ENCODE data around the gene MCM3.
A peak's percentile ranks its signal among the peaks of the same experiment; 100 is the strongest.

The MCM3 gene

DNA sequence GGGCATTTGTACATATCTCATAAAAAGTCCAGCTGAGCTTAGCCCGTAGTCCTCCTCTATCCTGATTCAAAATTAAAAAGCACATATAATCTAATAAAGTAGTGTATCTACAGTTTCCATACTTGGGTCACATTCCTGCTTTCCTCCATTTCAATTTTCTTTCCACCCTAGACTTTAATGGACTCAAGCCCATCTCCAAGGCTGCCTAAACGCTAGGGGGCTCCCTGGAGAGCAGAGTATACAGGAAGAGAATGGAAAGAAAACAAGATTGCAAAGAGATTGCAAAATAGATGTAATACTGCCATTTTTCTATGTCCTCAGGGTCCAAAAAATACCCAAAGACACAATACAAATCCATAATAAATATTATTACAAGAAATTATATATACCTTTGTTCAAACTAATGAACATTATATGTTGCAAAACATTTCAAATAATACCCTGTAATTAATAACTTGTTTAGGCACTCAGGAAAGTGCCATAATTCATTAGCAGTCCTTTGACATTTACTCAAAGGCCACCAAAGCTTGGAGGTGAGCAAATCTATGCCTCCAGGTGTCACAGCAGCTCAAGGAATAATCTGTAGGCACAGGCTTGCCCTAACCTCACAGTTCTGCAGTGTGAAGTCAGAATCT, 2.4 kb upstream of the MCM3 start:
- H3K9me3 Mint-ChIP-seq = no peaks in the 10 kb centered on the region
- no peaks in the 10 kb centered on the region for H3K27me3 Mint-ChIP-seq (ENCODE audit: low read depth)
- H3K4me3 Mint-ChIP-seq = peak overlapping the region; percentile 51
- peaks cover 26% of the 10 kb centered on the region for H3K4me1 Mint-ChIP-seq (ENCODE audit: low read depth)
- H3K27ac Mint-ChIP-seq = peak overlapping the region; percentile 71
- peak; percentile 42 for DNase-seq (ENCODE audit: low spot score)
- peaks cover 19% of the 10 kb centered on the region for H3K36me3 Mint-ChIP-seq (ENCODE audit: low read depth)

DNA sequence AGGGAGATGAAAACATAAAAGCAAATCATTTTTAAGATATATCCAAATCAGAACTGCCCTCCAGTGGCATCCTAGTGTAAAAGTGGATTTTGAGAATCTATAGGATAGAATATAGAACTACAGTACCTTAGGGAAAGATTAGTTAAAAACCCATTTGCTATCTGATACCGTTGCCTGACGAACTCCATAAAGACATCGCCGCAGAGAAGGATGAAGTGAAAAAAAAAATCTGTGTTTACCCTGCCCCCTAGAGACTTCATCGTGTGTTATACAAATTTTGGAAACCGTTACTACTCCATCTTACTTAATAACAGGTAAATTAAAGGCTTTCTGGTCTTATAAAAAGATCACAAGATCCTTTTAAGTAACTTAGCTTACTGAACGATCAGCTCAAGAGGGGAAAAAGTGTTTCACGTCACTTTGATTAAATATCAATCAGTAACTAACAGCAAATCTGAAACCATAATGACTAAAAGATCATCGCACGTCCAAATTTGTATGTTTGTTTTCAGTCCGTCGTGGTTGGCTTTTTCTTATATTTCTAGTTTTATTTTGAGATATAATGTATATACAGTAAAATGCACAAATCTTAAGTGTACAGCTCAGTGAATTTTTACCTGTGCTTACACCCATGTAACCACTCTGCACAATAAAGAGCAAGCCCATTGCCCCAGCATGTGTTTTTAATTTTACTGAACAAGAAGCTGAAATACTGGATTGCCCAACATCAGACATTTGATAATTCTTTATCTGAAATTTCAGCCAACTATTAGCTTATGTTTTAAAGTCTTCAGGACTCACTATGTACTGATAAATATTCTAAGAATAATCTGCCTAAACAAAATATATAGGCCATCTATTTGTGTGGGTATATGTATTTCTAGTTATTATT, 881 bp upstream of the MCM3 start:
- Mint-ChIP-seq H3K27me3 (ENCODE audit: low read depth) (no peaks in the 10 kb centered on the region), H3K4me3 (no peak overlapping the region), H3K36me3 (ENCODE audit: low read depth) (peaks cover 30% of the 10 kb centered on the region), H3K4me1 (ENCODE audit: low read depth) (peaks cover 36% of the 10 kb centered on the region), H3K9me3 (no peaks in the 10 kb centered on the region), H3K27ac (no peak overlapping the region)
- DNase-seq (ENCODE audit: low spot score) = no peak

DNA sequence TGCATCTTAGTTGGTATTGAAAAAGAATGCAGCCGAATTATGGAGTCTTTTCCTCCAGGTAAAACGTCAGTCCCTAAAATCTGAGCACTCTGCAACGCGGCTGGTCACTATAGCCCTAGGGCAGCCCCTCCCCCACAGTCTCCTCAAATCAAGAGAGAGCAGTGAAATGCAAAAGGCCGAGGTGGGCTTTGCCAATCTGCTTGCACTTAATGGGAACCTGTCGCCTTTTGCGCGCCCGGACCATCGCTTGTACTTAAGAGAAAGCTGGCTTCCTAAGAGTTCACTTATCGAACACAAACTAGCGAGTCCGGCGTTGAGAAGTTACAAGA, 447 bp downstream of the MCM3 start:
- peaks cover 40% of the 10 kb centered on the region for H3K36me3 Mint-ChIP-seq (ENCODE audit: low read depth)
- no peak overlapping the region for H3K4me3 Mint-ChIP-seq
- no peaks in the 10 kb centered on the region for H3K9me3 Mint-ChIP-seq
- DNase-seq (ENCODE audit: low spot score) = peak; percentile 45
- peaks cover 40% of the 10 kb centered on the region for H3K4me1 Mint-ChIP-seq (ENCODE audit: low read depth)
- no peaks in the 10 kb centered on the region for H3K27me3 Mint-ChIP-seq (ENCODE audit: low read depth)
- H3K27ac Mint-ChIP-seq = no peak overlapping the region

DNA sequence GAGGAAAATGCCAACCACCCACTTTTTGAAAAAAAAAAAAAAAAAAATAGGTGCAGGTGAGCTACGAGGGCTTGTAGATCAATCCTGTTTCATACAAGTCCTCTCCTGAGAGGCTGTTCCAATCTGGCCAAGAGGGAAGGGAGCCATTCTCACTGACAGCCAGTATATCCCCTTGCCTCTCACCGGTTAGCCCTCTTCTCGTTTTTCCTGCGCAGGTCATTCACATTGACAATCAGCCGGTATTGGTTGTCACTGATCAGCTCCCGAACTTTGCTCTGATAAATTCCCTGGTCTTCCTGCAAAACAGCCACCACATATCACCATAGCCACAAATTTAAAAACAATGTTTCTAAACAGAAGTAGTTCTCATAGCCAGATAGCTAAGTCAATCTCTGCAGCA, 1.4 kb downstream of the MCM3 start:
- no peak overlapping the region for H3K4me3 Mint-ChIP-seq
- peak overlapping the region; percentile 45 for H3K27ac Mint-ChIP-seq

DNA sequence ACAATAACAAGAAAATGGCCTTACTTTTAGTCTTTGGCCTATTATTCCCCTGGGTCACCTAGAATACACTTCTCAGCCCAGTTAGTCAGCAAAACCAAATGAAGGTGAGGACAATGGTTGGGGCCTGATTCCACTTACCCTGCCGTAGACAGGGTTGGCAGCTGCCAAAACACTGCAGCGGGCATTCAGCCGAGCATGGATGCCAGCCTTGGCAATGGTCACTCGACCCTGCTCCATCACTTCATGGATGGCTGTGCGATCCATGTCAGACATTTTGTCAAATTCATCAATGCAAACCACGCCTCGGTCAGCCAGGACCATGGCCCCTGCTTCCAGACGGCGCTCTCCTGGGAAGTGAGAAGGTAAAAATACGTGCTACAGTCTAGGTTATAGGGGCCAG, 8.4 kb downstream of the MCM3 start:
- no peak overlapping the region for H3K4me3 Mint-ChIP-seq
- H3K27ac Mint-ChIP-seq = no peak overlapping the region
- DNase-seq (ENCODE audit: low spot score) = no peak
- no peaks in the 10 kb centered on the region for H3K27me3 Mint-ChIP-seq (ENCODE audit: low read depth)
- H3K36me3 Mint-ChIP-seq (ENCODE audit: low read depth) = peaks cover 73% of the 10 kb centered on the region
- peaks cover 20% of the 10 kb centered on the region for H3K4me1 Mint-ChIP-seq (ENCODE audit: low read depth)
- H3K9me3 Mint-ChIP-seq = no peaks in the 10 kb centered on the region

More for the DNA sequence above, 1.4 kb downstream of the MCM3 start:
- no peak for DNase-seq (ENCODE audit: low spot score)
- no peaks in the 10 kb centered on the region for H3K27me3 Mint-ChIP-seq (ENCODE audit: low read depth)
- peaks cover 44% of the 10 kb centered on the region for H3K4me1 Mint-ChIP-seq (ENCODE audit: low read depth)
- H3K9me3 Mint-ChIP-seq = no peaks in the 10 kb centered on the region
- H3K36me3 Mint-ChIP-seq (ENCODE audit: low read depth) = peaks cover 50% of the 10 kb centered on the region

DNA sequence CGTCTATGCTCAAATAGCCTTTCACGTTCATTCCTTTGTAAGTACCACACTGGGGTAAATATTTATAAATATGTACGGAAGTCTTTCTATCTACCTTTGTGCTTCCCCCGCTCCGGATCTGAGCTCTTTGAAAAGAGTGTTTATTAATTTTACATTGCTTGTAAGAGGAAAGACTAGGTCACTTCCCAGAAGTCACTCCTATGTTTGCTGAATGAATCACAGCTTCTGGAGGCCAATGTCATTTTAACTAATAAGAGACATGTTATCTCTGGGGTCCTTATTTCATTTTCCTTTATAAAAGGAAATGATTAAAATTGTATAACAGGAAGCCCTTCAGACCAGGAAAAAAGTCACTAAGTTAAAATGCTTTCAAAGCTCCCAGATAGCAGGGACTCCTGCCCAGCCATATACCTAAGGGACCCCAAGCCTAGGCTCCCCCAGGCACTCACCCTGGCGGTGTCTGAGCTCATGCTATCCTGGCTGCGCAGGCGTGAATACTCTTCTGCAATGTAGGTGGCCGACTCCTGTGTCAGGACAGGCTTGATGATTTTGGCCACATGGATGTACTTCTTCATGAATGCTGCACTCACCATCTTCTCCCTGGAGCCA, 12.6 kb downstream of the MCM3 start:
- Mint-ChIP-seq H3K4me3 (no peak overlapping the region), H3K4me1 (ENCODE audit: low read depth) (peaks cover 11% of the 10 kb centered on the region), H3K27me3 (ENCODE audit: low read depth) (no peaks in the 10 kb centered on the region), H3K9me3 (no peaks in the 10 kb centered on the region), H3K27ac (no peak overlapping the region), H3K36me3 (ENCODE audit: low read depth) (peaks cover 67% of the 10 kb centered on the region)
- no peak for DNase-seq (ENCODE audit: low spot score)

DNA sequence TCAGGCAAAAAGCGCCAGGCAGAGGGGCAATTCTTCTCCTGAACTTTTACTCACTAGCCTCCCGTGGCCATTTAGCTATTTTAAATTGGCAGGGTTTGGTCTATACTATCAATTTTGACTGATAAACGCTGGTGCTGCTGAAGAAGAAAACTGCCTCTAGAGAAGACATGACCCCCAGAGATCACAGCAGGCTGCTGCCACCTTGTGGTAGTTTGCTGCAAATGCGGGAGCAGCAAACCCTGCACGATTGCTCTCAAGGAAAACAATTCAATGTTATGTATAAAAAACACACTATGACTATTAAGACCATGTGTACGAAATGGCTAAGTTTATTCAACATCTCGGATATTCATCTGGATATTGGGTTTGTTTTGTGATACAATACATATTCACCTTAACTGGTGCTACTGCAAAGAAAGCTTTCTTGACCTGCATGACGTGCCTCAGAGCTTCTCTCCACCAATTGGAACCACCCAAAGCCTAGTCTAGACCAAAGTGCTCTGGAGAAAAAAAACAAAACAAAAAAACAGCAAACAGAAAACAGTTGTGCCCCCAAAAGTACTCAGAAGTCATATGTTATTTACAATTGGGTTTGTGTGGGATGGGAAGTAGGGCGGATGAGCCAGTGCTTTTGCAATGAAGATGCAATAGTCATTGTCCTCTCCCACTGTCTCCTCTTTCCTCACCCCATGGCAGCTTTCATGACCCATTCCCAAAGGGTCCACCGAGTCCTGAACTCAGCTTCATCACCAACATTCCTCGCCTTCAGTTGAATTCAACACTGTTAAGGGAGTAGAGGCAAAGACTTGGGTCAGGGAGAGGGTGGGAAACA, 20.6 kb downstream of the MCM3 start:
- Mint-ChIP-seq H3K27me3 (ENCODE audit: low read depth) (no peaks in the 10 kb centered on the region), H3K9me3 (no peaks in the 10 kb centered on the region), H3K36me3 (ENCODE audit: low read depth) (peaks cover 64% of the 10 kb centered on the region), H3K4me3 (no peak overlapping the region), H3K4me1 (ENCODE audit: low read depth) (peaks cover 4% of the 10 kb centered on the region), H3K27ac (peak overlapping the region; percentile 16)
- DNase-seq (ENCODE audit: low spot score) = peak; percentile 58

DNA sequence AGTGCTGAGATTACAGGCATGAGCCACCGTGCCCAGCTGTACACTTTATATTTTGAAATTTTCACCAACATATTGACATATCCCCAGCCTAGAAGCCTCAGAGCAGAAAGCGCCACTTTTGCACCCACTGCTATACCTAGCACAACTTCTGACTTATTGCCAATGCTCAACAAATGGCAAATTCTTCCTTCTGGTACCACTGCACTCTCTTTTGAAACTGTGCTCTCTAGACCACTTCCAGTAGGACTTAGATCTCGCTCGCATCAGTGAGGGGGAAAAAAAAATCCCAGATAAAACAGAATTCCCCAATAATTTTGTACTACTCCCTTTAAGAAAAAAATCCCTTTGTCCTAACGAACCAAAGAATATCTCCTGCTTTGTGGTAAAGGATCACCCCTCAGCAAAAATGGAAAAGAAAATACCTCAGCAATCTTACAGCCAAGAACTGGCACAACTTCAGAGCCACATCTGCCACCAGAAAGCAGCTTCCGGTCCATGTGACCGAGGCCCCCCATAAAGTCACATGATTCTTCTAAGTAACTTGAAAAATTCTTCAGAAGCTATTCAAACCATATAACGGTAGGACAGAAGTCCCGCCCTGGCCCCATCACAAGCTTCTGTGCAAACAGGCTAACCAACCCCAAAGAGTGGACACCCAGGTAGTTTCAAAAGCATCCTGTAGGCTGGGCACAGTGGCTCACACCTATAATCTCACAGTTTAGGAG, 21.8 kb downstream of the MCM3 start:
- peaks cover 57% of the 10 kb centered on the region for H3K36me3 Mint-ChIP-seq (ENCODE audit: low read depth)
- no peak overlapping the region for H3K27ac Mint-ChIP-seq
- DNase-seq (ENCODE audit: low spot score) = no peak
- peaks cover 4% of the 10 kb centered on the region for H3K4me1 Mint-ChIP-seq (ENCODE audit: low read depth)
- no peak overlapping the region for H3K4me3 Mint-ChIP-seq
- no peaks in the 10 kb centered on the region for H3K27me3 Mint-ChIP-seq (ENCODE audit: low read depth)
- H3K9me3 Mint-ChIP-seq = no peaks in the 10 kb centered on the region

DNA sequence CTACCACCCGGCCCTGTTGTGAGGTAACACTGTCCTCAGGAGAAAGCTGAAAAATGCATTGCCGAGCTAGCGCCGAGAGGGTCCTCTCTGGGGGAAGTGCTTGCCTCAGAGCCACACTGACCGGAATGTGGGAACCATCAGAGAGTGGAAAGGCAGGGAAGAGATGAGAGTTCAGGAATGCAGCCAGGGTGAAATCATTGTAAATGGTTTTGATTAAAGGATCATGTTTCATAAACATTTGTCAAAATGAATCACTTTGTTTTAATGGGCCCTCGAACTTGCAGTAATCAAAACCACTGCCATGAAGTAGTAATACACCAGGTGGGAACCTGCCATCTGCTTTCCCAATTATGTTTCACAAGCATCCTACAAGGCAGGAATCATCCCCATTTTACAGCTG, 23.3 kb downstream of the MCM3 start:
- Mint-ChIP-seq H3K9me3 (no peaks in the 10 kb centered on the region), H3K4me3 (no peak overlapping the region), H3K36me3 (ENCODE audit: low read depth) (peaks cover 44% of the 10 kb centered on the region), H3K27ac (no peak overlapping the region), H3K27me3 (ENCODE audit: low read depth) (no peaks in the 10 kb centered on the region), H3K4me1 (ENCODE audit: low read depth) (peaks cover 4% of the 10 kb centered on the region)
- DNase-seq (ENCODE audit: low spot score) = no peak

DNA sequence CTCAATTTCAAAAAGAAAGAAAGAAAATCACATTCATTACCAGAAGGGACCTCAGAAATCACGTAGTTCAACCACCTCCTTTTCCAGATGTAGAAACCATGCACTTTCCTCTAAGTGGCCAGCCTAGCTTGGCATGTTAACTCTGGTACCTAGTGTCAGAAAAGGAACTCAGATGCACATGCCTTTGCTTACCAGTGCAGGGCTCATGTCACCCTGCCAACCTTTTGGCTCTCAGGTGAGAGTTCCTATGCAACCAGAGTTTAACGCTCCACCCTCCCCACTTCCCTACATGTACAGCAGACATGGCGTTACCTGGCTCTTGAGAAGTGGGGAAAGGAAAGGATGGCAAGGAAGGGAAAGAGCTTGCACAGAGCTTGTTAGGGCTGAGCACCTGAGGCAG, 23.9 kb downstream of the MCM3 start:
- peaks cover 1% of the 10 kb centered on the region for H3K27me3 Mint-ChIP-seq (ENCODE audit: low read depth)
- H3K27ac Mint-ChIP-seq = no peak overlapping the region
- H3K36me3 Mint-ChIP-seq (ENCODE audit: low read depth) = peaks cover 40% of the 10 kb centered on the region
- no peaks in the 10 kb centered on the region for H3K9me3 Mint-ChIP-seq
- peaks cover 9% of the 10 kb centered on the region for H3K4me1 Mint-ChIP-seq (ENCODE audit: low read depth)
- no peak overlapping the region for H3K4me3 Mint-ChIP-seq
- no peak for DNase-seq (ENCODE audit: low spot score)

DNA sequence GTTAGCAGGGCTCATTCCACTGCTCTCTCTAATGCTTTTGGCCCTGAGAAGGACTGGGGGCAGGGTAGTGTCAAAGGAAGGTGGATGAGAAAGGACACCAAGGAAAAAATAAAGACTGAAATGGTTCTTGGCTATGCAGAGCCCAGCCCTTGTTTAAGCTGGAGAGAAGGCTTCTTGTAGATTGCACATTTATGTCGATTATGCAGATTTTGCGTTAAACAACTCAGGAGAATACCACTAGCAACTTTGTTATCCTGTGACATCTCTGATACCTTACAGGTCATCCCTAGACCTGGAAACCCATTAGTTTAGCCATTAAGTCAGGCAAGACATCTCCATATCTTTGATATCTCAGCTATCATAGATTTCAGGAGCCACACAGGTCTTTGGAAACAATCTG, 29.1 kb downstream of the MCM3 start:
- no peaks in the 10 kb centered on the region for H3K9me3 Mint-ChIP-seq
- peaks cover 29% of the 10 kb centered on the region for H3K27me3 Mint-ChIP-seq (ENCODE audit: low read depth)
- no peak for DNase-seq (ENCODE audit: low spot score)
- H3K4me3 Mint-ChIP-seq = peak overlapping the region; percentile 51
- no peak overlapping the region for H3K27ac Mint-ChIP-seq
- peaks cover 32% of the 10 kb centered on the region for H3K4me1 Mint-ChIP-seq (ENCODE audit: low read depth)
- peaks cover under 1% of the 10 kb centered on the region for H3K36me3 Mint-ChIP-seq (ENCODE audit: low read depth)

DNA sequence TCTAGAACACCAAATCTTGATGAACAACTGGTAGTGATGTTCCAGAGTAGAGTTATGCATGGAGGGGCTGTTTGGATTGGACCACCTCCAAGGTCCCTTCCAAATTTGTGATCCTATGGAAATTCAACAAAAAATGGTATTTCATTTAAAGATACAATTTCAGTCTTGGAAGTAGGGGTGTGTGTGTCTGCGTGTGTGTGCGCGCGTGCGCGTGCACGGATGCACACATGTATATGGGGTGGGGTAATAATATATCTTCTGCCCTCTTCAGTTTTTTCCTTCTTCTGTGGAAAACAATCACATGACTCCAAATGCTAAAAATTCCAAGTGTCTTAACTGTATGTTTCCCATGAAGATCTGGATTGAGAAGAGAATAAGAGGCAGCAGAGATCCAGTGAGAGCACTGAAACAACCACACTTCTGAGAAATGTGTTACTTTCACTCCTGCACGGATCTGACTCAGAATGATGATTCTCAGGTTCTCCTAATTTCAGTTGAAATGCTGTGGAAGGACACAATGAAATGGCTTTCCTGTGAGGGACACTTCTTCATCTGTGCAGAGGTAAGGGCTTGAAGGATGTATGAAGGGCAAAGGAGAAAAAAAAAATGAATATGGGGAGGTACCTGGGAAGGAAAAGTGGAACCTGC, 29.7 kb downstream of the MCM3 start:
- DNase-seq (ENCODE audit: low spot score) = peak; percentile 22
- H3K27me3 Mint-ChIP-seq (ENCODE audit: low read depth) = peaks cover 33% of the 10 kb centered on the region
- H3K4me1 Mint-ChIP-seq (ENCODE audit: low read depth) = peaks cover 32% of the 10 kb centered on the region
- H3K9me3 Mint-ChIP-seq = no peaks in the 10 kb centered on the region
- H3K4me3 Mint-ChIP-seq = peak overlapping the region; percentile 51
- H3K36me3 Mint-ChIP-seq (ENCODE audit: low read depth) = no peaks in the 10 kb centered on the region
- H3K27ac Mint-ChIP-seq = no peak overlapping the region

DNA sequence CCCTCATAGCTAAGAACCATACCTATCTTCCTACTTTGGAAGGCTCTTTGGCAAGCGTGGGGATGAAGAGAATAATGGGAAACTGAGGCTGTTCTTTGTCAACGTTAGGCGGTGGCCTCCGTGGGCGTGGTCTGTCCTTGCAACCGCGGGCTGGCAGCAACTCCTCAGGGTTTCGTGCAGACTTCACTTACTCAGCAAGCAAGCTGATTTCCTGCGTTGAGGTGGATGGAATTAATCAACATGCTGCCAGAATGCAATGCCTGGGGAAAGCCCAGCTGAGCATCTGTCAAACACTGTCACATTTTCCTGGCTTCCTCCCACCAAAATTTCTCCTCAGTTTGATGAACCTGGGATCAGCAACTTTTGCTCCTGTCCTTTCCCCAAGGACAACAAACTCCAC, 31.0 kb downstream of the MCM3 start:
- peak; percentile 65 for DNase-seq (ENCODE audit: low spot score)
- peaks cover 40% of the 10 kb centered on the region for H3K27me3 Mint-ChIP-seq (ENCODE audit: low read depth)
- H3K27ac Mint-ChIP-seq = no peak overlapping the region
- no peaks in the 10 kb centered on the region for H3K36me3 Mint-ChIP-seq (ENCODE audit: low read depth)
- H3K9me3 Mint-ChIP-seq = no peaks in the 10 kb centered on the region
- peak overlapping the region; percentile 35 for H3K4me3 Mint-ChIP-seq
- peaks cover 32% of the 10 kb centered on the region for H3K4me1 Mint-ChIP-seq (ENCODE audit: low read depth)
